ENCODE data around the gene RPP14. TPM values are rescaled to one million over a fixed set of nuclear protein-coding genes. Genes with fewer than 3 reads are reported as not detected.

The RPP14 gene
- total and polyA plus RNA-seq, 2 donors (not counting 3 experiments of a cell fraction or from before 2014, with no cell fraction given): 11.9 to 18.1 TPM

- H2AFZ ChIP-seq (ENCODE audit: low read depth, low read length): no peak overlapping the region
- no peaks in the 10 kb centered on the region for H4K20me1 ChIP-seq (replicated peaks; ENCODE audit: control insufficient read depth, extremely low read depth, insufficient read depth, low read length)
- no peaks in the 10 kb centered on the region for H3K36me3 ChIP-seq (ENCODE audit: control insufficient read depth in 2 of 2, extremely low read depth in 1 of 2, insufficient read depth in 2 of 2, low read length in 2 of 2)
- BruUV-seq (replicated peaks): no TSS peak
- no peaks in the 10 kb centered on the region for H3K4me1 ChIP-seq (ENCODE audit: control insufficient read depth, extremely low read depth, insufficient read depth, low read length)
- CTCF ChIA-PET: no interaction called here
- no peaks in the 10 kb centered on the region for H3K9me3 ChIP-seq (replicated peaks; ENCODE audit: control insufficient read depth, insufficient read depth, low read length)
- DNase-seq (ENCODE audit: low read depth, low spot score): no peak
- no peaks in the 10 kb centered on the region for H3K9me1 ChIP-seq (replicated peaks; ENCODE audit: control insufficient read depth, extremely low read depth, insufficient read depth, low read length)
- intact Hi-C loops (cut with micrococcal nuclease): no loop called here
- H3K9ac ChIP-seq (replicated peaks; ENCODE audit: extremely low read depth, insufficient read depth, low read length): no peak overlapping the region
- no peaks in the 10 kb centered on the region for H3K79me2 ChIP-seq (ENCODE audit: control insufficient read depth, insufficient read depth, low read length)
- POLR2A ChIA-PET: no interaction called here
- H3K4me3 ChIP-seq (replicated peaks in 1 of 3; ENCODE audit: insufficient read depth in 1 of 3, low read depth in 1 of 3, low read length in 3 of 3): no peak overlapping the region
- H3K4me2 ChIP-seq (ENCODE audit: insufficient read depth, low read length): no peak overlapping the region
- dilution Hi-C loops (cut with MboI; ENCODE audit: extremely low pct_ligation_motif_present, low sequenced_read_pairs): no loop called here
- H3K27me3 ChIP-seq (ENCODE audit: control insufficient read depth in 2 of 2, insufficient read depth in 2 of 2, low read length in 2 of 2): no peaks in the 10 kb centered on the region
- H3K27ac ChIP-seq (ENCODE audit: insufficient read depth, low read depth, low read length): no peak overlapping the region
- no peak for FAIRE-seq
- TF ChIP-seq EZH2 (IDR thresholded peaks at IDR 0.05; ENCODE audit: borderline replicate concordance, low read depth, low read length, severe bottlenecking): no peak
- TF ChIP-seq, protein P1, sequence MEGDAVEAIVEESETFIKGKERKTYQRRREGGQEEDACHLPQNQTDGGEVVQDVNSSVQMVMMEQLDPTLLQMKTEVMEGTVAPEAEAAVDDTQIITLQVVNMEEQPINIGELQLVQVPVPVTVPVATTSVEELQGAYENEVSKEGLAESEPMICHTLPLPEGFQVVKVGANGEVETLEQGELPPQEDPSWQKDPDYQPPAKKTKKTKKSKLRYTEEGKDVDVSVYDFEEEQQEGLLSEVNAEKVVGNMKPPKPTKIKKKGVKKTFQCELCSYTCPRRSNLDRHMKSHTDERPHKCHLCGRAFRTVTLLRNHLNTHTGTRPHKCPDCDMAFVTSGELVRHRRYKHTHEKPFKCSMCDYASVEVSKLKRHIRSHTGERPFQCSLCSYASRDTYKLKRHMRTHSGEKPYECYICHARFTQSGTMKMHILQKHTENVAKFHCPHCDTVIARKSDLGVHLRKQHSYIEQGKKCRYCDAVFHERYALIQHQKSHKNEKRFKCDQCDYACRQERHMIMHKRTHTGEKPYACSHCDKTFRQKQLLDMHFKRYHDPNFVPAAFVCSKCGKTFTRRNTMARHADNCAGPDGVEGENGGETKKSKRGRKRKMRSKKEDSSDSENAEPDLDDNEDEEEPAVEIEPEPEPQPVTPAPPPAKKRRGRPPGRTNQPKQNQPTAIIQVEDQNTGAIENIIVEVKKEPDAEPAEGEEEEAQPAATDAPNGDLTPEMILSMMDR (IDR thresholded peaks at IDR 0.05; ENCODE audit: extremely low read depth in 1 of 2, insufficient read depth in 1 of 2, low read depth in 1 of 2, low read length in 2 of 2): no peak
These were observed 47.5 kb upstream of the RPP14 start for GRCh38 chr3:58258392-58259055.

- DNase-seq (ENCODE audit: low read depth, low spot score) (no peak), FAIRE-seq (no peak)
- H3K36me3 ChIP-seq (ENCODE audit: control insufficient read depth in 2 of 2, extremely low read depth in 1 of 2, insufficient read depth in 2 of 2, low read length in 2 of 2): no peaks in the 10 kb centered on the region
- no peaks in the 10 kb centered on the region for H3K4me1 ChIP-seq (ENCODE audit: control insufficient read depth, extremely low read depth, insufficient read depth, low read length)
- no peaks in the 10 kb centered on the region for H3K79me2 ChIP-seq (ENCODE audit: control insufficient read depth, insufficient read depth, low read length)
- ChIA-PET CTCF (interaction anchor here (2.1 to 2.7 kb wide), 2 partner anchors 12 to 46 kb away, joined by 4 to 8 read pairs; partner anchors contain the start of genes HTD2 and RPP14), POLR2A (no interaction called here)
- no peaks in the 10 kb centered on the region for H4K20me1 ChIP-seq (replicated peaks; ENCODE audit: control insufficient read depth, extremely low read depth, insufficient read depth, low read length)
- no peaks in the 10 kb centered on the region for H3K9me3 ChIP-seq (replicated peaks; ENCODE audit: control insufficient read depth, insufficient read depth, low read length)
- intact Hi-C loops (cut with micrococcal nuclease): no loop called here
- H3K27ac ChIP-seq (ENCODE audit: insufficient read depth, low read depth, low read length): no peak overlapping the region
- no TSS peak for BruUV-seq (replicated peaks)
- H3K9ac ChIP-seq (replicated peaks; ENCODE audit: extremely low read depth, insufficient read depth, low read length): no peak overlapping the region
- no peak for TF ChIP-seq JUN (IDR thresholded peaks at IDR 0.05; ENCODE audit: borderline replicate concordance, insufficient read depth, insufficient read length, low read depth)
- TF ChIP-seq EZH2 (IDR thresholded peaks at IDR 0.05; ENCODE audit: borderline replicate concordance, low read depth, low read length, severe bottlenecking): no peak
- TF ChIP-seq, protein P1 (IDR thresholded peaks at IDR 0.05; ENCODE audit: extremely low read depth in 1 of 2, insufficient read depth in 1 of 2, low read depth in 1 of 2, low read length in 2 of 2): no peak
- TF ChIP-seq, protein P2, sequence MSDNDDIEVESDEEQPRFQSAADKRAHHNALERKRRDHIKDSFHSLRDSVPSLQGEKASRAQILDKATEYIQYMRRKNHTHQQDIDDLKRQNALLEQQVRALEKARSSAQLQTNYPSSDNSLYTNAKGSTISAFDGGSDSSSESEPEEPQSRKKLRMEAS (IDR thresholded peaks at IDR 0.05; ENCODE audit: insufficient read depth, insufficient read length): no peak
- TF ChIP-seq POLR2AphosphoS5 (IDR thresholded peaks at IDR 0.05; ENCODE audit: insufficient read depth, low read depth, low read length): no peak
- no peaks in the 10 kb centered on the region for H3K27me3 ChIP-seq (ENCODE audit: control insufficient read depth in 2 of 2, insufficient read depth in 2 of 2, low read length in 2 of 2)
- H2AFZ ChIP-seq (ENCODE audit: low read depth, low read length): no peak overlapping the region
- H3K4me3 ChIP-seq (replicated peaks in 1 of 3; ENCODE audit: insufficient read depth in 1 of 3, low read depth in 1 of 3, low read length in 3 of 3): no peak overlapping the region
- dilution Hi-C loops (cut with MboI; ENCODE audit: extremely low pct_ligation_motif_present, low sequenced_read_pairs): no loop called here
- no peaks in the 10 kb centered on the region for H3K9me1 ChIP-seq (replicated peaks; ENCODE audit: control insufficient read depth, extremely low read depth, insufficient read depth, low read length)
- no peak overlapping the region for H3K4me2 ChIP-seq (ENCODE audit: insufficient read depth, low read length)
These were observed 45.7 kb upstream of the RPP14 start for GRCh38 chr3:58260261-58260731.

All from endothelial cell of umbilical vein (primary cell).